HUES48 (cell line): ENCODE measurements around the gene BRICD5.

ENCODE experiments used
- H3K27ac ChIP-seq: one replicate; pipeline ENCODE4 v1.7.0; 2013; ENCODE audit warnings: low read depth, low read length, inconsistent platforms
- H3K27me3 ChIP-seq: 2 replicates; pipeline ENCODE4 v1.6.1; 2013; ENCODE audit warnings: mild to moderate bottlenecking, low read length; ENCODE audit not compliant: control insufficient read depth, insufficient read depth
- H3K36me3 ChIP-seq: 2 replicates; pipeline ENCODE4 v1.6.1; 2013; ENCODE audit warnings: low read length; ENCODE audit not compliant: control insufficient read depth, insufficient read depth
- H3K4me1 ChIP-seq: 2 replicates; pipeline ENCODE4 v1.6.1; 2013; ENCODE audit warnings: mild to moderate bottlenecking, low read length; ENCODE audit not compliant: control insufficient read depth, insufficient read depth
- H3K4me3 ChIP-seq: 2 replicates; pipeline ENCODE4 v1.5.1; 2013; ENCODE audit warnings: mild to moderate bottlenecking, low read depth, low read length
- H3K9ac ChIP-seq: 2 replicates; pipeline ENCODE4 v1.6.1; 2013; ENCODE audit warnings: mild to moderate bottlenecking, low read depth, low read length, moderate library complexity
- H3K9me3 ChIP-seq: 2 replicates; pipeline ENCODE4 v1.6.1; 2013; ENCODE audit warnings: low read length; ENCODE audit not compliant: control insufficient read depth, insufficient read depth

Gene BRICD5

GRCh38 chr16:2229632-2230250, 19.1 kb upstream of the BRICD5 start:
- H3K27ac ChIP-seq: no peak overlapping the region
- H3K36me3 ChIP-seq: peaks cover 58% of the 10 kb centered on the region
- no peak overlapping the region for H3K9ac ChIP-seq
- H3K4me1 ChIP-seq: no peaks in the 10 kb centered on the region
- no peak overlapping the region for H3K4me3 ChIP-seq
- no peaks in the 10 kb centered on the region for H3K27me3 ChIP-seq
- no peaks in the 10 kb centered on the region for H3K9me3 ChIP-seq

- Histone ChIP-seq H3K36me3 (peaks cover 54% of the 10 kb centered on the region), H3K27me3 (no peaks in the 10 kb centered on the region), H3K9ac (no peak overlapping the region), H3K4me1 (no peaks in the 10 kb centered on the region), H3K9me3 (no peaks in the 10 kb centered on the region), H3K27ac (no peak overlapping the region), H3K4me3 (no peak overlapping the region)
Observed at GRCh38 chr16:2229091-2229490, 18.4 kb upstream of the BRICD5 start.

GRCh38 chr16:2228161-2228824, 17.6 kb upstream of the BRICD5 start:
- Histone ChIP-seq H3K4me1 (no peaks in the 10 kb centered on the region), H3K36me3 (peaks cover 46% of the 10 kb centered on the region)

GRCh38 chr16:2226918-2227317, 16.3 kb upstream of the BRICD5 start:
- Histone ChIP-seq H3K9me3 (no peaks in the 10 kb centered on the region), H3K4me1 (no peaks in the 10 kb centered on the region), H3K27me3 (no peaks in the 10 kb centered on the region), H3K27ac (no peak overlapping the region), H3K9ac (no peak overlapping the region), H3K36me3 (peaks cover 32% of the 10 kb centered on the region), H3K4me3 (no peak overlapping the region)

More at GRCh38 chr16:2228161-2228824, 17.6 kb upstream of the BRICD5 start:
- Histone ChIP-seq H3K27me3 (no peaks in the 10 kb centered on the region), H3K27ac (no peak overlapping the region), H3K4me3 (no peak overlapping the region), H3K9ac (no peak overlapping the region), H3K9me3 (no peaks in the 10 kb centered on the region)

GRCh38 chr16:2226245-2226793, 15.7 kb upstream of the BRICD5 start:
- Histone ChIP-seq H3K9ac (no peak overlapping the region), H3K36me3 (peaks cover 26% of the 10 kb centered on the region), H3K27ac (no peak overlapping the region)

GRCh38 chr16:2223942-2224486, 13.4 kb upstream of the BRICD5 start:
- peak overlapping the region; percentile 92 for H3K9ac ChIP-seq
- peak overlapping the region; percentile 86 for H3K27ac ChIP-seq
- H3K9me3 ChIP-seq: no peaks in the 10 kb centered on the region
- no peaks in the 10 kb centered on the region for H3K27me3 ChIP-seq
- no peaks in the 10 kb centered on the region for H3K4me1 ChIP-seq
- H3K4me3 ChIP-seq: peak overlapping the region; percentile 97
- H3K36me3 ChIP-seq: peaks cover 10% of the 10 kb centered on the region

More at GRCh38 chr16:2226245-2226793, 15.7 kb upstream of the BRICD5 start:
- no peaks in the 10 kb centered on the region for H3K9me3 ChIP-seq
- no peaks in the 10 kb centered on the region for H3K27me3 ChIP-seq
- H3K4me3 ChIP-seq: no peak overlapping the region
- H3K4me1 ChIP-seq: no peaks in the 10 kb centered on the region

- H3K9me3 ChIP-seq: no peaks in the 10 kb centered on the region
- no peaks in the 10 kb centered on the region for H3K4me1 ChIP-seq
Observed at GRCh38 chr16:2223221-2223941, 12.7 kb upstream of the BRICD5 start, which contains the start of gene E4F1. Gene E4F1 (plus strand): TSS chr16:2223591. CDS start chr16:2223614, 23 bp downstream.

GRCh38 chr16:2216330-2216729, 5.7 kb upstream of the BRICD5 start:
- H3K27me3 ChIP-seq: no peaks in the 10 kb centered on the region
- H3K4me3 ChIP-seq: no peak overlapping the region
- H3K36me3 ChIP-seq: peaks cover 14% of the 10 kb centered on the region
- peaks cover 6% of the 10 kb centered on the region; the same call in 1 of the 2 replicates for H3K4me1 ChIP-seq
- no peaks in the 10 kb centered on the region for H3K9me3 ChIP-seq
- H3K9ac ChIP-seq: no peak overlapping the region
- H3K27ac ChIP-seq: no peak overlapping the region

More at GRCh38 chr16:2223221-2223941, 12.7 kb upstream of the BRICD5 start, which contains the start of gene E4F1:
- Histone ChIP-seq H3K9ac (peak within 1 kb of the TSS; percentile 92), H3K27ac (peak within 1 kb of the TSS; percentile 86), H3K4me3 (peak within 1 kb of the TSS; percentile 97), H3K36me3 (peaks cover 4% of the 10 kb centered on the region), H3K27me3 (no peaks in the 10 kb centered on the region)

GRCh38 chr16:2214719-2214968, 4.0 kb upstream of the BRICD5 start, which contains the start of gene PGP:
Gene PGP (minus strand): TSS chr16:2214840. CDS start chr16:2214777, 63 bp downstream.
- no peaks in the 10 kb centered on the region for H3K9me3 ChIP-seq
- peak within 1 kb of the TSS; percentile 100 for H3K27ac ChIP-seq
- H3K4me3 ChIP-seq: peak within 1 kb of the TSS; percentile 91
- H3K4me1 ChIP-seq: peaks cover 6% of the 10 kb centered on the region; the same call in 1 of the 2 replicates
- peak within 1 kb of the TSS; percentile 90 for H3K9ac ChIP-seq
- H3K27me3 ChIP-seq: no peaks in the 10 kb centered on the region
- peaks cover 14% of the 10 kb centered on the region for H3K36me3 ChIP-seq

DNA sequence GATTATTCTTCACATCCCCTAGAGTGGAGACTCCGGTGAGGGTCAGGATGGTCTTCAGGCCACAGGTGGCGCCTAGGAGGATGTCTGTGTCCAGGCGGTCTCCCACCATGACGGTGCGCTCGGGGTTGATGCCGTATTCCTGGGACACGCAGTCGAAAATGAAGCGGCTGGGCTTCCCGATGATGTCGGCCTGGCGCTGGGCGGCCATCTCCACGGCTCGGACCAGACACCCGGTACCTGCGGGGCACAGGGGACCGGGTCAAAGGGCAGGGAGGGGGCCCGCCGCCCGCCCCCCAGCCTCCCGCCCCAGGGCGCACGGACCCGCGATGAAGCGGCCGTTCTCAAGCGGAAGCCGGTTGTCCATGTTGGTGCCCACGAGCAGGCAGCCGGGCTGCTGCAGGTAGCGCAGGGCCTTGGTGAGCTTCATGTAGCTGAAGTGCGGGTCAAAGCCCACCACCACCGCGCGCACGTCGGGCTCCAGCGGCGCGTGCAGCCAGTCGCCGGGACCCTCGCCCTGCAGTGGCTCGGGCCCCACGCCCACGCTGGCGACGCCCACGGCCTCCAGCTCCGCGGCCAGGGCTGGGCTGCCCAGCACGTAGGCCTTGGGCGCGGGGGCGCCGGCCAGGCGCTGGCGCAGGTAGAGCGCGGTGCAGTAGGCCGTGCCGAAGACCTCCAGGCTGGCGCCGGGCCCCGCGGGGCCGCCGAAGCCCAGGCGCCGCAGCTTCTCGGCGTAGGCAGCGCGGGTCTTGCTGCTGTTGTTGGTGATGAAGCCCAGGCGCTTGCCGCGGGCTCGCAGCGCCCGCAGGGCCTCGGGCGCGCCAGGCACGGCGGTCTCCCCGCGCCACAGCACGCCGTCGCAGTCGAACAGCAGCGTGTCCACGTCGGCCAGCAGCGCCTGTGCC, 3.4 kb upstream of the BRICD5 start:
- H3K36me3 ChIP-seq: peaks cover 18% of the 10 kb centered on the region
- H3K9me3 ChIP-seq: no peaks in the 10 kb centered on the region
- no peaks in the 10 kb centered on the region for H3K27me3 ChIP-seq
- H3K4me3 ChIP-seq: peak overlapping the region; percentile 91
- peaks cover 6% of the 10 kb centered on the region; the same call in 1 of the 2 replicates for H3K4me1 ChIP-seq
- H3K27ac ChIP-seq: peak overlapping the region; percentile 81
- peak overlapping the region; percentile 89; the same call in 1 of the 2 replicates for H3K9ac ChIP-seq
